GM12878 (cell line): ENCODE measurements around the gene RGS12. TPM values are rescaled to one million over a fixed set of nuclear protein-coding genes. Genes with fewer than 3 reads are reported as not detected.

Experiments used
- ATAC-seq: fragments of 200-7000 bp; cut with Tn5 transposase; 3 replicates; pipeline ENCODE4 v1.9.1; 2020; ENCODE audit warnings: mild to moderate bottlenecking, moderate library complexity
- BruUV-seq: library from RNA; stranded (reverse); fragments of 400-500 nt; replicated peaks from 2 replicates; lab custom pipeline; 2021; lab: Mats Ljungman, UMichigan
- CTCF ChIA-PET: fragments of 300-600 bp; sonication (Branson Sonifier 250); formaldehyde crosslinking; extraction: SDS; loops from one replicate; lab custom pipeline; 2021; ENCODE audit warnings: inconsistent platforms; lab: Yijun Ruan, JAX
- POLR2A ChIA-PET: fragments of 350-600 bp; formaldehyde crosslinking; extraction: SDS; loops from one replicate; lab custom pipeline; 2021; ENCODE audit warnings: inconsistent platforms; lab: Charles Lee
- RAD21 ChIA-PET: fragments of 300-600 bp; sonication (Branson Sonifier 250); formaldehyde crosslinking; loops from one replicate; lab custom pipeline; 2023; ENCODE audit warnings: antibody characterized with exemption; ENCODE audit not compliant: unreplicated experiment; lab: Charles Lee
- SMC1A ChIA-PET: fragments of 300-600 bp; sonication (Branson Sonifier 250); formaldehyde crosslinking; loops from one replicate; lab custom pipeline; 2023; ENCODE audit not compliant: unreplicated experiment, uncharacterized antibody; lab: Charles Lee
- DNase-seq: peaks from one replicate; pipeline ENCODE4 v3.0.0-alpha.2; 2011; ENCODE audit warnings: low read depth, low spot score
- FAIRE-seq: peaks from 3 replicates; lab custom pipeline; 2011; peaks lifted over from hg19 to GRCh38; lab: Jason Lieb, UNC
- H2AFZ ChIP-seq: 2 replicates; pipeline ENCODE4 v1.6.0; 2011; ENCODE audit warnings: low read depth, low read length, control low read depth; ENCODE audit not compliant: control insufficient read depth
- H3K27ac ChIP-seq: 2 replicates; pipeline ENCODE4 v1.5.1; 2011; ENCODE audit warnings: control low read depth; ENCODE audit not compliant: control insufficient read depth, insufficient read depth
- H3K27me3 ChIP-seq, 2 experiments: replicated peaks in 1 of 2; 2 replicates each; pipeline versions ENCODE4 v1.6.0 to v1.6.1; 2011; ENCODE audit warnings: low read length in 1 of 2; ENCODE audit not compliant: control insufficient read depth in 2 of 2, insufficient read depth in 2 of 2
- H3K36me3 ChIP-seq, 2 experiments: 2 replicates each; pipeline ENCODE4 v1.5.1; 2011; ENCODE audit warnings: low read length in 1 of 2; ENCODE audit not compliant: control insufficient read depth in 2 of 2, insufficient read depth in 2 of 2
- H3K4me1 ChIP-seq: 2 replicates; pipeline ENCODE4 v1.6.1; 2011; ENCODE audit warnings: mild to moderate bottlenecking, low read length, moderate library complexity, mixed read lengths; ENCODE audit not compliant: control insufficient read depth, insufficient read depth
- H3K4me2 ChIP-seq: 2 replicates; pipeline ENCODE4 v1.6.0; 2011; ENCODE audit warnings: control low read depth; ENCODE audit not compliant: control insufficient read depth, insufficient read depth
- H3K4me3 ChIP-seq: fragments of 200-600 bp; sonication (generic); 2 replicates; pipeline ENCODE4 v1.5.1; 2016
- H3K79me2 ChIP-seq: 2 replicates; pipeline ENCODE4 v1.6.0; 2011; ENCODE audit warnings: low read length; ENCODE audit not compliant: control insufficient read depth, insufficient read depth
- H3K9ac ChIP-seq: 2 replicates; pipeline ENCODE4 v1.8.0; 2011; ENCODE audit warnings: low read length, control low read depth, mixed read lengths; ENCODE audit not compliant: control insufficient read depth, insufficient read depth
- H3K9me3 ChIP-seq: replicated peaks from 3 replicates; pipeline ENCODE4 v1.5.1; 2011; ENCODE audit warnings: mild to moderate bottlenecking, low read length; ENCODE audit not compliant: control insufficient read depth, insufficient read depth
- H4K20me1 ChIP-seq: 2 replicates; pipeline ENCODE4 v1.6.0; 2011; ENCODE audit not compliant: control insufficient read depth, insufficient read depth
- ATF7 ChIP-seq: fragments of 450-650 bp; IDR thresholded peaks from 2 replicates; pipeline ENCODE4 v1.6.1; 2016; ENCODE audit warnings: low read depth, mild to moderate bottlenecking
- BHLHE40 ChIP-seq, 2 experiments: fragments of 450-650 bp in 1 of 2; IDR thresholded peaks; 2 replicates each; pipeline ENCODE4 v1.6.1; 2011 to 2017; ENCODE audit warnings: low read depth in 2 of 2, borderline replicate concordance in 1 of 2, improper control_type of control experiment in 1 of 2, low read length in 1 of 2, mild to moderate bottlenecking in 1 of 2
- CBFB ChIP-seq: IDR thresholded peaks from 2 replicates; pipeline ENCODE4 v1.6.1; 2016; ENCODE audit warnings: antibody characterized with exemption, low read depth
- CHD1 ChIP-seq: IDR thresholded peaks from 2 replicates; pipeline ENCODE4 v1.6.1; 2012; ENCODE audit warnings: low read depth, low read length, improper control_type of control experiment
- CREB1 ChIP-seq: IDR thresholded peaks from 2 replicates; pipeline ENCODE4 v1.6.1; 2012; ENCODE audit warnings: low read depth, mild to moderate bottlenecking, inconsistent platforms
- CREM ChIP-seq: IDR thresholded peaks from 2 replicates; pipeline ENCODE4 v1.6.1; 2014; ENCODE audit warnings: antibody characterized with exemption, low read depth
- DPF2 ChIP-seq: fragments of 450-650 bp; IDR thresholded peaks from 2 replicates; pipeline ENCODE4 v1.6.1; 2017; ENCODE audit warnings: mild to moderate bottlenecking
- EP300 ChIP-seq, 2 experiments: fragments of 150-350 bp in 1 of 2; IDR thresholded peaks; 2 replicates each; pipeline ENCODE4 v1.6.1; 2011 to 2012; ENCODE audit warnings: low read depth in 2 of 2, low read length in 2 of 2, borderline replicate concordance in 1 of 2, improper control_type of control experiment in 1 of 2, inconsistent platforms in 1 of 2; ENCODE audit not compliant: control insufficient read depth in 1 of 2
- FOXK2 ChIP-seq: fragments of 450-650 bp; IDR thresholded peaks from 2 replicates; pipeline ENCODE4 v1.6.1; 2017; ENCODE audit warnings: mild to moderate bottlenecking, moderate library complexity
- MEF2B ChIP-seq: fragments of 450-650 bp; IDR thresholded peaks from 2 replicates; pipeline ENCODE4 v1.6.1; 2018; ENCODE audit warnings: mild to moderate bottlenecking, moderate library complexity; ENCODE audit not compliant: partially characterized antibody, poor library complexity, severe bottlenecking
- MTA2 ChIP-seq: fragments of 450-650 bp; IDR thresholded peaks from 2 replicates; pipeline ENCODE4 v1.6.1; 2016; ENCODE audit warnings: low read depth, mild to moderate bottlenecking, moderate library complexity
- NFYB ChIP-seq: IDR thresholded peaks from 2 replicates; pipeline ENCODE4 v1.6.1; 2011; ENCODE audit warnings: low read depth, mild to moderate bottlenecking, low read length, improper control_type of control experiment, moderate library complexity; ENCODE audit not compliant: insufficient read depth
- PAX5 ChIP-seq: IDR thresholded peaks from 2 replicates; pipeline ENCODE4 v1.6.1; 2011; ENCODE audit warnings: low read depth, low read length, borderline replicate concordance
- POLR2A ChIP-seq: IDR thresholded peaks from 2 replicates; pipeline ENCODE4 v1.6.1; 2011; ENCODE audit warnings: low read depth, mild to moderate bottlenecking, low read length
- RAD51 ChIP-seq: fragments of 450-650 bp; IDR thresholded peaks from 2 replicates; pipeline ENCODE4 v1.6.1; 2016; ENCODE audit warnings: moderate library complexity, mild to moderate bottlenecking, inconsistent platforms
- RELB ChIP-seq: fragments of 450-650 bp; IDR thresholded peaks from 2 replicates; pipeline ENCODE4 v1.6.1; 2017; ENCODE audit warnings: low read depth, mild to moderate bottlenecking, moderate library complexity
- TAF1 ChIP-seq: IDR thresholded peaks from 2 replicates; pipeline ENCODE4 v1.6.1; 2011; ENCODE audit warnings: mild to moderate bottlenecking, low read depth, low read length, borderline replicate concordance
- TCF7 ChIP-seq: IDR thresholded peaks from 2 replicates; pipeline ENCODE4 v1.6.1; 2014; ENCODE audit warnings: antibody characterized with exemption, borderline replicate concordance
- USF1 ChIP-seq: IDR thresholded peaks from 2 replicates; pipeline ENCODE4 v1.6.1; 2011; ENCODE audit warnings: borderline replicate concordance, low read depth, mild to moderate bottlenecking, moderate library complexity, mixed read lengths, low read length; ENCODE audit not compliant: insufficient read depth; ENCODE audit errors: extremely low read length
- ZNF274 ChIP-seq: IDR thresholded peaks from one replicate; pipeline ENCODE4 v1.8.0; 2011; ENCODE audit not compliant: insufficient read length, insufficient read depth
- whole genome bisulfite sequencing: methylation state at CpG from one replicate; pipeline ENCODE4 v1.1.6; 2016; ENCODE audit warnings: low lambda C conversion rate; ENCODE audit not compliant: insufficient replicate concordance, insufficient coverage; ENCODE audit errors: missing lambda C conversion rate; 5-methylcytosine and 5-hydroxymethylcytosine counted together
- in situ Hi-C: fragments of 300-500 bp; cut with MboI; formaldehyde crosslinking; loops from 9 replicates; pipeline ENCODE4 v1.14.3; 2018; ENCODE audit warnings: mixed read lengths
- intact Hi-C: fragments of 100-400 bp; cut with micrococcal nuclease; formaldehyde crosslinking; loops from one replicate; pipeline ENCODE4 v1.14.2; 2022; ENCODE audit not compliant: unreplicated experiment
- polyA plus RNA-seq, 11 experiments: library from polyadenylated mRNA; depleted of rRNA in 4 of 11; unstranded in 6 of 11; stranded (reverse) in 5 of 11; fragments of >200 nt; fragmentation: Nextera tagmentation in 4 of 11; fragmentation: Illumina TruSeq in 1 of 11; extraction: Ambion mirVana in 4 of 11; extraction: Trizol in 1 of 11; gene quantifications; 1 replicate in 1 of 11; 2 replicates in 10 of 11; pipeline versions ENCODE4 v1.2.1 to v1.2.3, GENCODE V29; 2011 to 2016; ENCODE audit warnings: inconsistent platforms in 2 of 11, missing spikeins in 2 of 11, low read depth in 1 of 11
- total RNA-seq, 4 experiments: library from RNA; depleted of rRNA in 3 of 4; stranded (reverse); fragments of >200 nt in 3 of 4; fragmentation: Illumina TruSeq in 1 of 4; extraction: Trizol in 1 of 4; gene quantifications; 2 replicates each; pipeline versions ENCODE4 v1.2.1 to v1.2.3, GENCODE V29; 2013 to 2021

The RGS12 gene
- total and polyA plus RNA-seq, 10 of the 15 experiments (the other 5 are each of a cell fraction or from before 2014, with no cell fraction given) = 0.02 to 2.2 (median 0.73) TPM

GRCh38 chr4:3301450-3302172 lies 8.8 kb downstream of the RGS12 start (continued):
- no peak for TF ChIP-seq USF1

GRCh38 chr4:3302173-3302785 lies 9.5 kb downstream of the RGS12 start:
- peak overlapping the region; percentile 61 for H2AFZ ChIP-seq
- H3K27ac ChIP-seq = no peak overlapping the region
- SMC1A ChIA-PET = interaction anchor here (1.3 to 1.9 kb wide), 3 partner anchors 11 to 32 kb away, joined by 4 to 5 read pairs (median 4); no protein-coding TSS in a partner anchor
- in situ Hi-C loops (no loop called here), intact Hi-C loops (no loop called here)
- no TSS peak for BruUV-seq
- RAD21 ChIA-PET = no interaction called here
- DNase-seq (peak; percentile 21), FAIRE-seq (no peak), ATAC-seq (peak; percentile 88)
- CTCF ChIA-PET = no interaction called here
- POLR2A ChIA-PET = no interaction called here
- peak overlapping the region; percentile 44; the same call in 1 of the 2 replicates for H3K4me2 ChIP-seq
- no peak overlapping the region for H3K4me3 ChIP-seq
- WGBS = 26% methylated on average over 17 of the region's 17 CpGs
- no peaks in the 10 kb centered on the region; the same call in 2 of the 3 replicates for H3K9me3 ChIP-seq
- H3K4me1 ChIP-seq = peaks cover 16% of the 10 kb centered on the region
- no peaks in the 10 kb centered on the region for H4K20me1 ChIP-seq
- H3K36me3 ChIP-seq = no peaks in the 10 kb centered on the region
- no peaks in the 10 kb centered on the region for H3K79me2 ChIP-seq
- H3K9ac ChIP-seq = peak overlapping the region; percentile 29; the same call in 1 of the 2 replicates
- no peaks in the 10 kb centered on the region for H3K27me3 ChIP-seq
- TF ChIP-seq NFYB = 0 out of 2 replicates have a peak, but pooled peaks have one; percentile 56
- TF ChIP-seq MTA2 = peak; percentile 11; the same call in 1 of the 2 replicates
- TF ChIP-seq CREB1 = 0 out of 2 replicates have a peak, but pooled peaks have one; percentile 37
- TF ChIP-seq POLR2A = peak; percentile 32; the same call in 1 of the 2 replicates
- TF ChIP-seq DPF2 = peak; percentile 31; the same call in 1 of the 2 replicates
- peak; percentile 51; the same call in 1 of the 2 replicates for TF ChIP-seq RELB
- TF ChIP-seq MEF2B = peak; percentile 36
- peak; percentile 74 to 90 for TF ChIP-seq BHLHE40 (IDR thresholded peaks at IDR 0.05; ENCODE audit: borderline replicate concordance in 1 of 2, low read depth in 2 of 2, low read length in 1 of 2)
- TF ChIP-seq ATF7 = peak; percentile 58
- TF ChIP-seq ZNF274 = no peak
- TF ChIP-seq PAX5 = no peak
- TF ChIP-seq FOXK2 = peak; percentile 59
- TF ChIP-seq TCF7 = peak; percentile 54; the same call in 1 of the 2 replicates
- TF ChIP-seq CBFB = peak; percentile 20; the same call in 1 of the 2 replicates
- 0 out of 2 replicates have a peak, but pooled peaks have one; percentile 13 for TF ChIP-seq CREM
- no peak for TF ChIP-seq RAD51
- TF ChIP-seq EP300 (IDR thresholded peaks at IDR 0.05; ENCODE audit: borderline replicate concordance in 1 of 2, control insufficient read depth in 1 of 2, low read depth in 2 of 2, low read length in 2 of 2) = 0 out of 4 replicates have a peak, but pooled peaks of 1 of the 2 experiments have one; percentile 35
- TF ChIP-seq TAF1 = no peak
- 0 out of 2 replicates have a peak, but pooled peaks have one; percentile 52 for TF ChIP-seq CHD1
